ENCODE results near the gene BARD1.
"Not testable (repeated sequence)": the region's sequence is repeated elsewhere in the genome, so short reads cannot be mapped to it uniquely, and the experiment has no call there.

- TF ChIP-seq CTCF (IDR thresholded peaks at IDR 0.05; ENCODE audit: insufficient read depth, low read depth, low read length); EZH2 (IDR thresholded peaks at IDR 0.05; ENCODE audit: insufficient read depth, low read length): not testable (repeated sequence)
Measured at GRCh38 chr2:214683557-214683956, 125.9 kb downstream of the BARD1 start.

Data from astrocyte (in vitro differentiated cells and primary cell).